SW 1271 (cell line): ENCODE results near the gene NT5DC4.

Source experiments
- DNase-seq, 2 experiments: peaks; one replicate each; lab custom pipeline; 2025; lab: John Stamatoyannopoulos, UW

NT5DC4 gene

GRCh38 chr2:112720785-112721184, at the start of gene NT5DC4:
Gene NT5DC4 (plus strand): TSS chr2:112721020. CDS start chr2:112721080, 60 bp downstream.
- no peak for DNase-seq

- no peak for DNase-seq
These were observed 49.0 kb upstream of the NT5DC4 start for GRCh38 chr2:112671801-112672200.

- no peak for DNase-seq
These were observed 47.8 kb upstream of the NT5DC4 start for GRCh38 chr2:112673008-112673407.

DNA sequence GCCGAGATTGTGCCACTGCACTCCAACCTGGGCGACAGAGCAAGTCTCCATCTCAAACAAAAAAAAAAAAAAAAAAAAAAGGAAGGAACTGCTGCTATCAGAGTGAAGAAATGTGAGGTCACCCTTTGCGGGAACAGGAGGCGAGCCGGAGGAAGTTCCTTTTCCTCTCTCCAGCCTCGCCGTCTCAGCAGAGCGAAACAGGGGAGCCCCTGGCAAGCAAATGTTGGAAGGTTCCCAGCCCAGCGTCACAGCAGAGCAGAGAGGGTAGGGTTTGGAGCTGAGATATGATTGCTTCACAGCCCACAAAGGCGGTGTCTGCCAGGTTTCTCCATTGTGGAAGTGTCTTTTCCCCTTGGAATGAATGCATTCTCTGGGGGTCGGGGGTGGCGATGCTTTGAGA, 46.6 kb upstream of the NT5DC4 start:
- DNase-seq: no peak

DNA sequence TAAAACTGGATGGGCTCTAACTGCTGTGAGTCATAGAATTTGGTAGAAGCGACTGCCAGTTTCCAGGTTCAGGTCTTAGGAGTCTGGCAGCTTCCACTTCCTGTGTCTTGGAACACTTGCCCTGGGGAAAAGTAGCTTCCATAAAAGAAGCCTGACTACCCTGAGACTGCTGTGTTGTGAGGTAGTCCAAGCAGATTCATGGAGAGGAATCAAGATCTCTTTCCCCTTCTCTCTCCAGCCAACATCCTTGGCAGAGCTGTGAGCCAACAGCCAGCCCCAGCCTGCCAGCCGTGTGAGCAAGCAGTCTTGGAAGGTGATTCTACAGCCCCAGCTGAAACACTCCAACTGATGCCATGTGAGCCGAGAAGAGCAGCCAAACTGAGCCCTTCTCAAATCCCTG, 41.3 kb upstream of the NT5DC4 start:
- no peak for DNase-seq

DNA sequence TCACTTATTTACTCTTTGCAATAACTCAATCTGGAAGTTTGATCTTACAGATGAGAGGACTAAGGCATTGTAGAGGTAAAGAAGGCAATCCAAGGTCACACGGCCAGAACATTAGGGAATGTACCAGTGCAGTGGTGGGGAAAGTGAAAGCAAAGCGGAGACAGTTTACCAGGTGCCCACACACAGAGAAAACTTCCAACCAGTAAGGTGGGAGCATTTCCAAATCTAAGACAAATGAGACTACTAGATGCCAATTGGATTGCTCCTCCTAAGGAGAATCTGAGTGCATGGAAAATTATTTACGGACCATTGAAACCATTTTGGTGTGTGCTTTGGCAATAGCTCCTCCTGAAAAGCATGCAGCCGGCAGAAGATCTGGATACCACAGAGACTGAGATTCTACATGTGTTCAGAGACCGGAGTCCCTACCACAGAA, 40.1 kb upstream of the NT5DC4 start:
- no peak for DNase-seq

GRCh38 chr2:112682101-112682500, 38.7 kb upstream of the NT5DC4 start:
- no peak for DNase-seq

DNA sequence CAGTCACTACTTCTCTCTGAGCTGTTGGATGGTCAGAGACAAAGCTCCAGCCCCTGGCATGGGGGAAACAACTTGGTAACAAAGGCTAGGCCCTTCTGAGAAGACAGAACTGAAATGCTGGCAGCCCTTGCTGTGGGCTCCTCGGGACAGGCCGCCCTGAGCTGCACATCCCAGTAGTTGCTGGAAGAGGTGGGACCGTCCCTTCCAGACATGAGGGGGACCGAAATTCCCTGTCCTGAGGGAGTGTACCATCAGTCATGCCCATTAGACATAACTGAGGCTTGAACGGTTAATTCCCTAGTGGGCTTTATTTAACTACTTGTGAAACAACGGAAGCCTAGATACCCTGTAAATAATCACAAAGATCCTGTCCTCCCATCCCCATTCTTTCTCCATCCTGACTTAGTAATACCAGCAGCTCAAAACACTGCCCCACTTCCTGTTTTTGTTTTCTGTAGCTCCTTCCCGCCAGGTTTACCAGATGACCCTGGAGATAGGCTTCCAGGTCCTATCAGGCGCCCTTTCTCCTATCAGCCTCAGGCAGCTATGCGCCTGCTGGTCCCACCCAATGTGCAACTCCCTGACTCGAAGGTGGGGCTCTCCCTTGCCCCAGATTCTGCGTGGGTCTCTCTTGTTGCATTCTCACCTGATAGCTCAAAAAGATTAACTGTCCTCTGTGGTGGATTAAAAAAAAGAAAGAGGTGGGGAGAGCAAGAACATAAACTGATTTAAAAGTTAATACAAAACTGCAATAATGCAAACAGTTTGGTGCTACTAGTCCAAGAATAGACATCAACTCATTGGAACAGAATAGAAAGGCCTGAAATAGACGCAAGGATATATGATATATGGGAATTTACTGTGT, 37.0 kb upstream of the NT5DC4 start:
- no peak for DNase-seq

- no peak for DNase-seq
These were observed 36.4 kb upstream of the NT5DC4 start for GRCh38 chr2:112684415-112684775.

GRCh38 chr2:112685271-112685884, 35.4 kb upstream of the NT5DC4 start:
- DNase-seq: peak in 1 of 2 experiments; percentile 30

DNA sequence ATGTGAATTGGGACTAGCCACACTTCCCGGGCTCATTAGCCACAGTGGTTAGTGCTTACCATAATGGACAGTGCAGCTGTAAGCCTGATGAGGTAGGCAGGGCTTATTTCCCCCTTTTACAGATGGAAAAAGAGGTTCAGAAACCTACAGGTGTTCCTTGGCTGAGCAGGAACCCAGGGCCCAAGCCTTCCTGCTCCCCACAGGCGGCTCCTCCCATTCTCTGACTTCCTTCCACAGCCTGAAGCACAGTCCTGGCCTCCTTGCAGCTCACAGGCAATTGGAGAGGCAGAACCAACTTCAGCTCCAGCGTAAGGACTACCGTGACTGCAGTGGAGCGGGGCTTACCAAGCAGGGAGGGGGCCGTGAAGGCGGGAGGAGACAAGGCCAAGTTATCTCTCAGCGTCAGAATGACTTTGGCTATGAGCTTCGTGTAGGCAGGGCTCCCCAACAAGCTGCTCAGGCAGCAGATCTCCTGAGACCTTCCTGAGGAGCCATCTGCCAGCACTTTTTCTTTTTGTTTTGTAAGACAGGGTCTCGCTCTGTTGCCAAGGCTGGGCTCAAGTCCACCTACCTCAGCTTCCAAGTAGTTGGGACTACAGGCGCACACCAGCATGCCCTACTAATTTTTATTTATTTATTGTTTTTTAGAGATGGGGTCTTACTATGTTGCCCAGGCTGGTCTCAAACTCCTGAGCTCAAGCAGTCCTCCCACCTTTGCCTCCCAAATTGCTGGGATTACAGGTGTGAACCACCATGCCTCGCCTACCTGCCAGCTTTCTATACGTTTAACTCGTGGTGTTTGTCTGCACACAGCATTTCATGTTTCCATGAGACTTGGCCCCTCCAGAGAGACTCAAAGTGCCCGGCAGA, 34.2 kb upstream of the NT5DC4 start:
- no peak for DNase-seq

GRCh38 chr2:112687522-112687921, 33.3 kb upstream of the NT5DC4 start:
- no peak for DNase-seq

GRCh38 chr2:112688086-112688880, 32.5 kb upstream of the NT5DC4 start:
- peak in 1 of 2 experiments; percentile 31 for DNase-seq

DNA sequence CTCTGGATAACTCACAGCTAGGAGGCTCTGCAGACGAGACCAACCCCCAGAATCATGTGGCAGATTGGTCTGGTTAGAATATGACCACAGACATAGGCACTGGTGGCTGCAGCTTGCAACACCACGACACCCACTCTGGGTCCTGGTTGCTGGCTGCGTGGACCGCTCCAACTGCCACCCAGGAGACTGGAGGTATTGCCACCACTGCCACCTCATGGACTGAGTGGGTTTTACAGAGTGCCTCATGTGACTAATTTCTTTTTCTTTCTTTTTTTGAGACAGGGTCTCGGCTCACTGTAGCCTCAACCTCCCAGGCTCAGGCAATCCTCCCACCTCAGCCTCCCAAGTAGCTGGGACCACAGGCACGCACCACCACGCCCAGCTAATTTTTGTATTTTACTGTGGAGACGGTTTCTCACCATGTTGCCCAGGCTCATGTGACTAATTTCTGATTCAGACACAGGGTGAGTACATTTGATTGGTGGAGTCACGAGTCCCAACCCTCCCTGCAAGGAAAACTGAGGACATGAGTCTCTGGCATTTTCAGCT, 29.9 kb upstream of the NT5DC4 start:
- peak; percentile 30 to 79 for DNase-seq

DNA sequence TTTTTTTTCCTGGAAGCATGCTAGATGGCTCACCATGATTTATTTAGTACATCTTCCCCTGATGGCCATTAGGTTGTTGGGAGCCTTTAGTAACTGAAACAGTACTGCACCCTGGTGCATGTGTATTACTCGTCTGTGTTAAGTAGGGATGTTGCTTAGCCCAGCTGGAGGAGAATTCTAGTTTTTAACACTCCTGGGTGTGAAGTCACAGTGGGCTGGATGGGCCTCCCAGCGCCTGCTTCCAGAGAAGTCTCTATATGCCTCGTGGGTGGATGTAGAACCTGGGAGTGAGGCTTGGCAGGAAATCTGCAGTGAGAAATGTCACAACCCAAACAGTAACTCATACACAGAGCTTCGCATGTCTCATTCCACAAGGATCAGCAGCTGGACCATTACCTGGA, 28.9 kb upstream of the NT5DC4 start:
- DNase-seq: no peak

GRCh38 chr2:112692495-112692911, 28.3 kb upstream of the NT5DC4 start:
- DNase-seq: peak; percentile 91 to 94

- DNase-seq: peak in 1 of 2 experiments; percentile 10
These were observed 27.9 kb upstream of the NT5DC4 start for GRCh38 chr2:112692918-112693317.

GRCh38 chr2:112693596-112693995, 27.2 kb upstream of the NT5DC4 start:
- DNase-seq: no peak

GRCh38 chr2:112694182-112694581, 26.6 kb upstream of the NT5DC4 start:
- DNase-seq: no peak

DNA sequence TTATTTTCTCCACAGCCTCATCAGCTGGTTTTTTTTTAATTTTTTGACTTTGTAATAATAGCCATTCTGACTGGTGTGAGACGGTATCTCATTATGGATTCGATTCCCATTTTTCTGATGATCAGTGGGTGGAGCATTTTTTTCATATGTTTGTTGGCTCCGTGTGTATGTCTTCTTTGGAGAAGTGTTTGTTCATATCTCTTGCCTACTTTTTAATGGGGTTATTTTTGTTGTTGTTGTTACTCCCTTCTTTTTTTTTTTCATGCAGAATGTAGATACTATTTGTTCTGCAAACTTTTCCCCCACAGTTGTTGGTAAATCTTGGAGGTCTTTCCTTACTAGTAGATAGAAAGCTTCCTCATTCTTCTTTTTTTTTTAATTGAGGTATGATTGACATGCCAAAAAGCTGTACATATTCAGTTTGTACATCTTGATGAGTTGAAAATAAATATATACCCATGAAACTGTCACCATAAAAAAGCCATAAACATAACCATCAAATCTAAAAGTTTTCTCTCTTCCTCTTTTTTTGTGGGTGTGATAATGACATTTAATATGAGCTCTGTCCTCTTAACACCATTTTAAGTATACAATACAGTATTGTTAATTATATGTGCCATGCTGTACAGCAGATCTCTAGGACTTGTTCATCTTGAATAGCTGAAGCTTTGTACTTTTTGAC, 21.8 kb upstream of the NT5DC4 start:
- no peak for DNase-seq
